HFFc6 (cell line): Measurements from ENCODE around the gene TSPAN31. TPM values are rescaled to one million over a fixed set of nuclear protein-coding genes. Genes with fewer than 3 reads are reported as not detected.

Source experiments
- DNase-seq: peaks from one replicate; pipeline ENCODE4 v3.0.0-alpha.2; 2018
- H3K27ac Mint-ChIP-seq: 2 replicates; pipeline ENCODE4 v1.8.0; 2020; ENCODE audit warnings: mild to moderate bottlenecking, mixed read lengths
- H3K27me3 Mint-ChIP-seq: 2 replicates; pipeline ENCODE4 v1.8.0; 2021; ENCODE audit warnings: mild to moderate bottlenecking, moderate library complexity, mixed read lengths; ENCODE audit not compliant: insufficient read depth
- H3K36me3 Mint-ChIP-seq: 2 replicates; pipeline ENCODE4 v1.8.0; 2021; ENCODE audit warnings: low read depth, mixed read lengths
- H3K4me1 Mint-ChIP-seq: 2 replicates; pipeline ENCODE4 v1.8.0; 2020; ENCODE audit warnings: low read depth, mixed read lengths
- H3K4me3 Mint-ChIP-seq: 2 replicates; pipeline ENCODE4 v1.8.0; 2020; ENCODE audit warnings: mild to moderate bottlenecking, moderate library complexity, mixed read lengths
- H3K9me3 Mint-ChIP-seq: 2 replicates; pipeline ENCODE4 v1.8.0; 2020; ENCODE audit warnings: mild to moderate bottlenecking, mixed read lengths
- CTCF ChIP-seq: fragments of 200-600 bp; sonication (generic); IDR thresholded peaks from 2 replicates; pipeline ENCODE4 v1.5.0; 2021; ENCODE audit warnings: antibody characterized with exemption, mild to moderate bottlenecking
- microRNA-seq: library from miRNA; unstranded; fragments of <30 nt; microRNA quantifications from one replicate; pipeline ENCODE4, GENCODE V29; 2019
- total RNA-seq, 6 experiments: library from RNA; stranded (reverse); fragmentation: NEBNext Ultra II Directional; extraction: Animal tissue kit (Norgen Biotek cat#: 25700); gene quantifications; 2 replicates in 1 of 6; 3 replicates in 5 of 6; pipeline ENCODE4 v1.2.3, GENCODE V29; 2021

TSPAN31 gene
- total RNA-seq, 6 experiments from 2014 or later: 20.3 to 32.3 (median 24.3) TPM

- TF ChIP-seq CTCF: no peak
- Mint-ChIP-seq H3K36me3 (peaks cover 34% of the 10 kb centered on the region), H3K4me1 (peaks cover 32% of the 10 kb centered on the region), H3K4me3 (peak overlapping the region; percentile 56), H3K27ac (peak overlapping the region; percentile 80), H3K9me3 (no peaks in the 10 kb centered on the region), H3K27me3 (no peaks in the 10 kb centered on the region)
- peak; percentile 70 for DNase-seq
These were observed 50.5 kb downstream of the TSPAN31 start for GRCh38 chr12:57795354-57795753.

GRCh38 chr12:57796996-57797395 is 52.2 kb downstream of the TSPAN31 start:
- Mint-ChIP-seq H3K27ac (no peak overlapping the region), H3K4me1 (peaks cover 32% of the 10 kb centered on the region), H3K36me3 (peaks cover 27% of the 10 kb centered on the region), H3K27me3 (no peaks in the 10 kb centered on the region), H3K4me3 (no peak overlapping the region), H3K9me3 (no peaks in the 10 kb centered on the region)
- no peak for DNase-seq
- TF ChIP-seq CTCF: no peak

- Mint-ChIP-seq H3K27ac (no peak overlapping the region), H3K4me1 (peaks cover 29% of the 10 kb centered on the region), H3K36me3 (peaks cover 23% of the 10 kb centered on the region), H3K4me3 (no peak overlapping the region), H3K27me3 (no peaks in the 10 kb centered on the region), H3K9me3 (no peaks in the 10 kb centered on the region)
- no peak for DNase-seq
- TF ChIP-seq CTCF: no peak
These were observed 53.1 kb downstream of the TSPAN31 start for GRCh38 chr12:57797933-57798332.

Small RNAs within 50 kb of the gene (microRNA-seq; reads per million reads assigned to microRNA genes)
- 2.3 reads per million for gene MIR6759

Other genes starting within 250 kb of the TSPAN31 start
- gene DDIT3, start 224.5 kb upstream of the TSPAN31 start, total RNA-seq: 10 to 100 TPM in 4 of 6 experiments, 1 to 10 TPM in 2; 9.4 to 10.8 (median 10.2) TPM
- 10 to 100 TPM; 40.7 to 43.6 (median 42.1) TPM for gene MBD6, start 222.2 kb upstream of the TSPAN31 start, total RNA-seq
- 100 to 1,000 TPM; 110 to 123 (median 116) TPM for gene DCTN2, start 197.8 kb upstream of the TSPAN31 start, total RNA-seq
- 1 to 10 TPM; 1.0 to 1.8 (median 1.2) TPM for gene KIF5A, start 195.0 kb upstream of the TSPAN31 start, total RNA-seq
- gene PIP4K2C, start 153.8 kb upstream of the TSPAN31 start, total RNA-seq: 10 to 100 TPM; 21.1 to 33.1 (median 24.3) TPM
- gene DTX3, start 140.2 kb upstream of the TSPAN31 start, total RNA-seq: 10 to 100 TPM; 17.7 to 21.0 (median 19.2) TPM
- 10 to 100 TPM; 10.2 to 21.9 (median 11.9) TPM for gene ARHGEF25, start 133.6 kb upstream of the TSPAN31 start, total RNA-seq
- gene B4GALNT1, start 111.8 kb upstream of the TSPAN31 start, total RNA-seq: 1 to 10 TPM; 1.4 to 3.1 (median 2.3) TPM
- 100 to 1,000 TPM; 150 to 158 (median 156) TPM for gene OS9, start 50.9 kb upstream of the TSPAN31 start, total RNA-seq
- gene AGAP2, start 6.3 kb upstream of the TSPAN31 start, total RNA-seq: under 1 TPM; 0.14 to 0.18 (median 0.14) TPM
- gene CDK4, start 7.3 kb downstream of the TSPAN31 start, total RNA-seq: 100 to 1,000 TPM; 112 to 140 (median 116) TPM
- gene MARCHF9, start 10.1 kb downstream of the TSPAN31 start, total RNA-seq: 1 to 10 TPM in 4 of 6 experiments, under 1 TPM in 2; 0.94 to 3.2 (median 1.2) TPM
- 1 to 10 TPM in 3 of 6 experiments, under 1 TPM in 3; 0.57 to 1.8 (median 0.96) TPM for gene CYP27B1, start 22.0 kb downstream of the TSPAN31 start, total RNA-seq
- gene METTL1, start 27.1 kb downstream of the TSPAN31 start, total RNA-seq: 10 to 100 TPM; 30.0 to 41.8 (median 36.0) TPM
- 1 to 10 TPM; 6.3 to 9.0 (median 7.8) TPM for gene EEF1AKMT3, start 27.6 kb downstream of the TSPAN31 start, total RNA-seq
- 10 to 100 TPM; 28.6 to 36.8 (median 33.7) TPM for gene TSFM, start 37.7 kb downstream of the TSPAN31 start, total RNA-seq
- 1 to 10 TPM in 1 of 6 experiments, under 1 TPM in 5; 0.14 to 1.1 (median 0.67) TPM for gene AVIL, start 73.7 kb downstream of the TSPAN31 start, total RNA-seq
- gene CTDSP2, start 101.7 kb downstream of the TSPAN31 start, total RNA-seq: 100 to 1,000 TPM in 5 of 6 experiments, 10 to 100 TPM in 1; 99.2 to 128 (median 111) TPM
- 1 to 10 TPM; 3.1 to 4.0 (median 3.6) TPM for gene ATP23, start 196.5 kb downstream of the TSPAN31 start, total RNA-seq